B cell (primary cell): ENCODE results near the gene ARMH3. TPM values are rescaled to one million over a fixed set of nuclear protein-coding genes. Genes with fewer than 3 reads are reported as not detected.

Experiments
- ATAC-seq: fragments of 200-7000 bp; cut with Tn5 transposase; one replicate; pipeline ENCODE4 v1.10.0; 2021; ENCODE audit warnings: low read depth, mild to moderate bottlenecking, moderate number of reproducible peaks, moderate library complexity
- CTCF ChIA-PET: fragments of 350-600 bp; sonication (Branson Sonifier 250); formaldehyde crosslinking; loops from one replicate; lab custom pipeline; 2021; ENCODE audit warnings: antibody characterized with exemption, inconsistent platforms; lab: Charles Lee
- POLR2A ChIA-PET: fragments of 350-600 bp; sonication (Branson Sonifier 250); formaldehyde crosslinking; loops from one replicate; lab custom pipeline; 2021; ENCODE audit warnings: antibody characterized with exemption; lab: Charles Lee
- DNase-seq: peaks from one replicate; pipeline ENCODE4 v3.0.0; 2013
- H2AFZ ChIP-seq: 2 replicates; pipeline ENCODE4 v1.6.1; 2012; ENCODE audit warnings: mild to moderate bottlenecking, low read depth, low read length; ENCODE audit not compliant: insufficient read depth, poor library complexity, severe bottlenecking
- H3K27ac ChIP-seq, 2 donors: 1 replicate in 1 of 2; 2 replicates in 1 of 2; pipeline ENCODE4 v1.5.1; 2012 to 2013; ENCODE audit warnings: low read length in 2 of 2, mild to moderate bottlenecking in 2 of 2, moderate library complexity in 1 of 2
- H3K27me3 ChIP-seq, 4 experiments: fragments of 200-600 bp in 1 of 4; sonication (generic) in 1 of 4; replicated peaks in 1 of 4; 1 replicate in 2 of 4; 2 replicates in 2 of 4; pipeline versions ENCODE4 v1.6.1 to v1.7.0; 2013 to 2016; ENCODE audit warnings: low read length in 3 of 4, mild to moderate bottlenecking in 2 of 4, mixed read lengths in 1 of 4, moderate library complexity in 1 of 4; ENCODE audit not compliant: insufficient read depth in 4 of 4, control insufficient read depth in 3 of 4; ENCODE audit errors: control extremely low read depth in 1 of 4
- H3K36me3 ChIP-seq, 2 experiments: replicated peaks in 1 of 2; 1 replicate in 1 of 2; 2 replicates in 1 of 2; pipeline versions ENCODE4 v1.6.1 to v1.7.1; 2013; ENCODE audit warnings: low read length in 1 of 2; ENCODE audit not compliant: insufficient read depth in 2 of 2, control insufficient read depth in 1 of 2; ENCODE audit errors: control extremely low read depth in 1 of 2, extremely low read depth in 1 of 2
- H3K4me1 ChIP-seq, 2 donors: fragments of 200-600 bp in 1 of 2; sonication (generic) in 1 of 2; 1 replicate in 1 of 2; 2 replicates in 1 of 2; pipeline versions ENCODE4 v1.5.1 to v1.6.1; 2013 to 2017; ENCODE audit warnings: low read length in 2 of 2; ENCODE audit not compliant: control insufficient read depth in 2 of 2, insufficient read depth in 2 of 2
- H3K4me2 ChIP-seq: replicated peaks from 2 replicates; pipeline ENCODE3; 2012; ENCODE audit warnings: mild to moderate bottlenecking, low read depth, low read length; ENCODE audit not compliant: poor library complexity, severe bottlenecking
- H3K4me3 ChIP-seq, 5 experiments: fragments of 200-600 bp in 1 of 5; sonication (generic) in 1 of 5; 1 replicate in 3 of 5; 2 replicates in 2 of 5; pipeline versions ENCODE4 v1.5.1 to v1.7.0; 2011 to 2016; ENCODE audit warnings: low read length in 4 of 5, mild to moderate bottlenecking in 4 of 5, low read depth in 2 of 5, control low read depth in 1 of 5, moderate library complexity in 1 of 5; ENCODE audit not compliant: insufficient read depth in 1 of 5; ENCODE audit errors: control extremely low read depth in 1 of 5, extremely low read depth in 1 of 5
- H3K79me2 ChIP-seq: fragments of 200-600 bp; sonication (generic); one replicate; pipeline ENCODE4 v1.6.0; 2016; ENCODE audit warnings: low read length; ENCODE audit not compliant: control insufficient read depth, insufficient read depth
- H3K9ac ChIP-seq: fragments of 200-600 bp; sonication (generic); 2 replicates; pipeline ENCODE4 v1.6.1; 2017; ENCODE audit warnings: mild to moderate bottlenecking, low read length, moderate library complexity
- H3K9me3 ChIP-seq, 3 donors: one replicate each; pipeline versions ENCODE4 v1.6.1 to v1.7.1; 2013; ENCODE audit warnings: low read length in 2 of 3; ENCODE audit not compliant: control insufficient read depth in 2 of 3, insufficient read depth in 1 of 3; ENCODE audit errors: control extremely low read depth in 1 of 3
- H4K20me1 ChIP-seq: 2 replicates; pipeline ENCODE4 v1.6.0; 2012; ENCODE audit warnings: mild to moderate bottlenecking, low read length; ENCODE audit not compliant: insufficient read depth, control insufficient read depth, poor library complexity, severe bottlenecking
- H3K27ac Mint-ChIP-seq: one replicate; pipeline ENCODE4 v1.8.0; 2021; ENCODE audit warnings: mixed read lengths
- H3K27me3 Mint-ChIP-seq: one replicate; pipeline ENCODE4 v1.8.0; 2021; ENCODE audit warnings: mixed read lengths
- H3K4me1 Mint-ChIP-seq: one replicate; pipeline ENCODE4 v1.8.0; 2021; ENCODE audit warnings: mixed read lengths
- H3K4me3 Mint-ChIP-seq: one replicate; pipeline ENCODE4 v1.8.0; 2021; ENCODE audit warnings: mixed read lengths
- H3K9me3 Mint-ChIP-seq: one replicate; pipeline ENCODE4 v1.8.0; 2022; ENCODE audit warnings: mixed read lengths; ENCODE audit not compliant: insufficient read depth
- EZH2 ChIP-seq: IDR thresholded peaks from 2 replicates; pipeline ENCODE4 v1.6.1; 2012; ENCODE audit warnings: borderline replicate concordance, low read depth, mild to moderate bottlenecking, moderate library complexity, low read length; ENCODE audit not compliant: insufficient read depth, poor library complexity, severe bottlenecking
- WGBS: methylation state at CpG from one replicate; pipeline ENCODE4 v1.1.5; 2013; ENCODE audit warnings: missing lambda C conversion rate; ENCODE audit not compliant: insufficient coverage; 5-methylcytosine and 5-hydroxymethylcytosine counted together
- intact Hi-C: fragments of 100-400 bp; cut with micrococcal nuclease; formaldehyde crosslinking; loops from one replicate; pipeline ENCODE4 v1.10.0; 2022
- polyA plus RNA-seq: library from polyadenylated mRNA; depleted of rRNA; stranded (reverse); fragments of >200 nt; gene quantifications from 2 replicates; pipeline ENCODE4 v1.2.3, GENCODE V29; 2012
- total RNA-seq, 2 donors: library from RNA; stranded (reverse); fragments of 120-200 nt in 1 of 2; gene quantifications; 1 replicate in 1 of 2; 2 replicates in 1 of 2; pipeline versions ENCODE4 v1.2.3 to v1.2.4, GENCODE V29; 2013 to 2022
- TF ChIP-seq, protein P1 (sequence below): fragments of 200-600 bp; IDR thresholded peaks from one replicate; pipeline ENCODE4 v1.8.0; 2022; ENCODE audit warnings: antibody characterized with exemption, mild to moderate bottlenecking

The ARMH3 gene
- total and polyA plus RNA-seq, 2 donors (not counting 1 experiment from before 2014, with no cell fraction given) = 33.4 to 40.7 TPM

DNA sequence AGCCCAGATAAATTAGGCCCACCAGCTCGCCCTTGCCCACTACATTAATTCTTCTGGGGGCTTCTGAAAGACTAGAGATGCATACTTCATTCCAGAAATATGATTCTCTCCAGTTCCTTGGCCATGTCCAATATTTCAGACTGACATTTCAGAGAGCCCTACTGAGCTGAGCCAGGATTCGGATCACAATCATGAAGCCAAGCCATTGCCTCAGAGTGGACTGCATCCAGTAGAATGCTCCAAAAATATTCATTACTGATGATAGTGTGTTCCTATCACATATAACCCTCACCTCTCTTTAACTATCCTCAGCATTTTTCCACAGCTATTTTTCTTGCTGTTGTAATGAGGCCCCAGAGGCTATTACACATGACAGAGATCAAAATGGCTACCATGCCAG is 38.7 kb downstream of the ARMH3 start:
- Histone ChIP-seq H3K4me2 (no peak overlapping the region), H3K9ac (no peak overlapping the region), H3K4me1 (no peaks in the 10 kb centered on the region), H3K27me3 (no peaks in the 10 kb centered on the region), H3K36me3 (peaks cover 0 to 23% of the 10 kb centered on the region in 2 experiments), H2AFZ (no peak overlapping the region), H3K27ac (no peak overlapping the region), H4K20me1 (no peaks in the 10 kb centered on the region), H3K79me2 (no peaks in the 10 kb centered on the region), H3K9me3 (peaks cover 0 to 7% (median 0%) of the 10 kb centered on the region in 3 donors), H3K4me3 (no peak overlapping the region)
- ChIA-PET CTCF (interaction anchor here (0.7 to 26.8 kb wide), 5 partner anchors 8 to 176 kb away, joined by 3 to 986 read pairs (median 5); no protein-coding TSS in a partner anchor), POLR2A (no interaction called here)
- Mint-ChIP-seq H3K9me3 (no peaks in the 10 kb centered on the region), H3K27me3 (no peaks in the 10 kb centered on the region), H3K4me1 (no peaks in the 10 kb centered on the region), H3K4me3 (no peak overlapping the region), H3K27ac (no peak overlapping the region)
- no peak for ATAC-seq
- intact Hi-C loops = no loop called here
- 94% methylated on average over 2 of the region's 2 CpGs for WGBS
- no peak for DNase-seq
- TF ChIP-seq EZH2 = no peak
- TF ChIP-seq, protein P1, sequence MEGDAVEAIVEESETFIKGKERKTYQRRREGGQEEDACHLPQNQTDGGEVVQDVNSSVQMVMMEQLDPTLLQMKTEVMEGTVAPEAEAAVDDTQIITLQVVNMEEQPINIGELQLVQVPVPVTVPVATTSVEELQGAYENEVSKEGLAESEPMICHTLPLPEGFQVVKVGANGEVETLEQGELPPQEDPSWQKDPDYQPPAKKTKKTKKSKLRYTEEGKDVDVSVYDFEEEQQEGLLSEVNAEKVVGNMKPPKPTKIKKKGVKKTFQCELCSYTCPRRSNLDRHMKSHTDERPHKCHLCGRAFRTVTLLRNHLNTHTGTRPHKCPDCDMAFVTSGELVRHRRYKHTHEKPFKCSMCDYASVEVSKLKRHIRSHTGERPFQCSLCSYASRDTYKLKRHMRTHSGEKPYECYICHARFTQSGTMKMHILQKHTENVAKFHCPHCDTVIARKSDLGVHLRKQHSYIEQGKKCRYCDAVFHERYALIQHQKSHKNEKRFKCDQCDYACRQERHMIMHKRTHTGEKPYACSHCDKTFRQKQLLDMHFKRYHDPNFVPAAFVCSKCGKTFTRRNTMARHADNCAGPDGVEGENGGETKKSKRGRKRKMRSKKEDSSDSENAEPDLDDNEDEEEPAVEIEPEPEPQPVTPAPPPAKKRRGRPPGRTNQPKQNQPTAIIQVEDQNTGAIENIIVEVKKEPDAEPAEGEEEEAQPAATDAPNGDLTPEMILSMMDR = no peak

DNA sequence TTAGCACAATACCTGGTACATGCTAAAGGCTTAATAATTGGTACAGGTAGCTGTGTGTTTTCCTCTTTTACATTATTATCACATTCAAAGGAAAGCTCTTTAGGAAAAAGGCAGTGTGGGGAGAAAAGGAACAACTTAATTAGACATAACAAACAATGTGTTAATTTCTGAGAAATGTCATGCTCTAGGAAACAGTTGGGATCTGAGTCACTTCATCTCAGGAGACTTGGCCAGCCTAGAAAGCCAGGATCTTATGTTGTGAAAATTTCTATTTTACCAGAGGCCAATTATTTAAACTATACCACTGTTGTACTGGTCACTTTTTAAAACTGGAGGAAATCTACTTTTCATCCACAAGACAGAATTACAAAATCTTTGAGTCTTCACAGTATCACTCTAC is 39.6 kb downstream of the ARMH3 start:
- Histone ChIP-seq H3K9ac (no peak overlapping the region), H3K36me3 (peaks cover 3 to 21% of the 10 kb centered on the region in 2 experiments), H3K4me1 (peaks cover 0 to 3% of the 10 kb centered on the region in 2 donors), H3K4me2 (no peak overlapping the region), H4K20me1 (no peaks in the 10 kb centered on the region), H3K27me3 (no peaks in the 10 kb centered on the region), H3K27ac (no peak overlapping the region), H3K79me2 (no peaks in the 10 kb centered on the region), H3K4me3 (no peak overlapping the region), H2AFZ (no peak overlapping the region), H3K9me3 (peaks cover 0 to 7% (median 0%) of the 10 kb centered on the region in 3 donors)
- ChIA-PET CTCF (interaction anchor here (1.2 to 26.8 kb wide), 6 partner anchors 13 to 180 kb away, joined by 3 to 986 read pairs (median 8); no protein-coding TSS in a partner anchor), POLR2A (no interaction called here)
- ATAC-seq = no peak
- H3K4me1 Mint-ChIP-seq = no peaks in the 10 kb centered on the region
- H3K9me3 Mint-ChIP-seq = no peaks in the 10 kb centered on the region
- H3K27me3 Mint-ChIP-seq = no peaks in the 10 kb centered on the region
- no peak overlapping the region for H3K27ac Mint-ChIP-seq
- H3K4me3 Mint-ChIP-seq = no peak overlapping the region
- no peak for DNase-seq
- TF ChIP-seq, protein P1 = no peak
- TF ChIP-seq EZH2 = no peak
- intact Hi-C loops = no loop called here
